ENCODE results near the gene ARMH3. TPM values are rescaled to one million over a fixed set of nuclear protein-coding genes. Genes with fewer than 3 reads are reported as not detected.

Gene ARMH3
- total RNA-seq, 1 donor from 2014 or later: 10.7 TPM

DNA sequence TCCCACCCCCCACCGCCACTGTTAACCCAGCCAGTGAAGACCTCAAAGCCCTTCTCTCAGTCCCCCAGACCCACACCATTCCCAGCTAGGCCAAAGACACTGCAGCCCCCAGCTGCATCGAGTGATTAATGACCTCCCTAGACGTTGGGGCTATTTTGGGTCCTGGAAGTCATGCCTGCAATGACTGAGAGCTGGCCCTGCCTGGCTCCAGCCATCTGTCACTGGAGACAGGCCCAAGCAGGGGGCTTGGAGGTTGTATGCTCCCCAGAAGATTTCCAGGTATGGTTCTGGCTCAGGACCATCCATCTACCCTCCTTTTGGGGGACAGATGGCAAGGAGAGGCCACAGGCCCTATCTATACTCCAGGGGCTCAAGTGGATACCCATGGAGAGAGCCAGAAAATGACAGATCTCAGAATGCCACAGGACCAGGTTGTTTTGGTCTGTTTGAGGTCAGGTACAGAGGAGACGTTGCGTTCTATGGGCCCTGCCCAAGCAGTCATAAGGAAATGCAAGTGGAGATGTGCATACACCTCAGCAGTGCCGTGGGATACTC, 217.5 kb downstream of the ARMH3 start:
- Histone ChIP-seq H3K27me3 (ENCODE audit: control insufficient read depth, insufficient read depth, low read length) (peaks cover 10% of the 10 kb centered on the region), H3K36me3 (ENCODE audit: control insufficient read depth, insufficient read depth, low read length) (no peaks in the 10 kb centered on the region), H3K4me3 (ENCODE audit: low read depth, low read length) (no peak overlapping the region)
- TF ChIP-seq, protein P1, sequence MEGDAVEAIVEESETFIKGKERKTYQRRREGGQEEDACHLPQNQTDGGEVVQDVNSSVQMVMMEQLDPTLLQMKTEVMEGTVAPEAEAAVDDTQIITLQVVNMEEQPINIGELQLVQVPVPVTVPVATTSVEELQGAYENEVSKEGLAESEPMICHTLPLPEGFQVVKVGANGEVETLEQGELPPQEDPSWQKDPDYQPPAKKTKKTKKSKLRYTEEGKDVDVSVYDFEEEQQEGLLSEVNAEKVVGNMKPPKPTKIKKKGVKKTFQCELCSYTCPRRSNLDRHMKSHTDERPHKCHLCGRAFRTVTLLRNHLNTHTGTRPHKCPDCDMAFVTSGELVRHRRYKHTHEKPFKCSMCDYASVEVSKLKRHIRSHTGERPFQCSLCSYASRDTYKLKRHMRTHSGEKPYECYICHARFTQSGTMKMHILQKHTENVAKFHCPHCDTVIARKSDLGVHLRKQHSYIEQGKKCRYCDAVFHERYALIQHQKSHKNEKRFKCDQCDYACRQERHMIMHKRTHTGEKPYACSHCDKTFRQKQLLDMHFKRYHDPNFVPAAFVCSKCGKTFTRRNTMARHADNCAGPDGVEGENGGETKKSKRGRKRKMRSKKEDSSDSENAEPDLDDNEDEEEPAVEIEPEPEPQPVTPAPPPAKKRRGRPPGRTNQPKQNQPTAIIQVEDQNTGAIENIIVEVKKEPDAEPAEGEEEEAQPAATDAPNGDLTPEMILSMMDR (IDR thresholded peaks at IDR 0.05; ENCODE audit: insufficient read depth, low read length, poor library complexity, severe bottlenecking): no peak
- no peak for DNase-seq (ENCODE audit: low read depth)

DNA sequence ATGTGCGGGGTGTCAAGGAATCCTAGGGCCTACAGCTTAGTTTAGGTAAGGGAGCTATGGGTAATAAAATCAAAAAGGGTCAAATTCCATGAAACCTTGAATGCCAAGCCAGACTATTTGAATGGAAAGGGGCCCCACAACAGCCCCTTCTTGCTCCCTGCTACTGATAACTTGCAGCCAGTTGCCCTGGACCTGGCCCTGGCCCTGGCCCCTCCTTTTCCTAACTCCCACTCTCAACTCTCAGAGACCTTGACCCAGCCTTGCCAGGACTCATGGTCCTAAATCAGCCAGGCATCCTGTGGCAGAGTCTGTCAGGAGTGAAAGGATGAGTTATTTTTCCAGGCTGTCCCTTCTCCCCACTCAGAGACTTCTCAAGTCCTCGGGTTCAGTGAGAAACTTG, 218.2 kb downstream of the ARMH3 start:
- no peak for DNase-seq (ENCODE audit: low read depth)
- TF ChIP-seq, protein P1 (IDR thresholded peaks at IDR 0.05; ENCODE audit: insufficient read depth, low read length, poor library complexity, severe bottlenecking): no peak
- H3K27me3 ChIP-seq (ENCODE audit: control insufficient read depth, insufficient read depth, low read length): peaks cover 4% of the 10 kb centered on the region
- no peak overlapping the region for H3K4me3 ChIP-seq (ENCODE audit: low read depth, low read length)
- H3K36me3 ChIP-seq (ENCODE audit: control insufficient read depth, insufficient read depth, low read length): no peaks in the 10 kb centered on the region

DNA sequence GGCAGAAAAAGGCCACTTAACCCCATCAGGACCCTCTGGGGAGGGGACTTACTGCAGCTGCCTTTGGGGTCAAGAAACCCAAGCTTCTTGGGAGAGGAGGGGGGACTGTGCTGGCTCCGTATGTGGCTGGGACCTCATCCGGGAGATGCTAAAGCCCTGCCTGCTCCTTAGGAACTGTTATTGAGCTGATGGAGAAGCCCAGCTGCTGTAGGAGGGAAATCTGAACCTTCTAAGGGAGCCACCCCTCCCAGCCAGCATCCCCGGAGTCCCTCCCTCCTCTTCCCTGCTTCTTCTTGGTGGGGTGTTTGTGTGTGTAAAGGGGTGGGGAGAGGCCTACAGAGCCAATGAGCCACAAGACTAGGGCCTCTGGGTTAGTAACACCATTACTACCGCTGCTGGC, 220.6 kb downstream of the ARMH3 start:
- Histone ChIP-seq H3K4me3 (ENCODE audit: low read depth, low read length) (no peak overlapping the region), H3K36me3 (ENCODE audit: control insufficient read depth, insufficient read depth, low read length) (no peaks in the 10 kb centered on the region), H3K27me3 (ENCODE audit: control insufficient read depth, insufficient read depth, low read length) (no peaks in the 10 kb centered on the region)
- TF ChIP-seq, protein P1 (IDR thresholded peaks at IDR 0.05; ENCODE audit: insufficient read depth, low read length, poor library complexity, severe bottlenecking): no peak
- DNase-seq (ENCODE audit: low read depth): no peak

DNA sequence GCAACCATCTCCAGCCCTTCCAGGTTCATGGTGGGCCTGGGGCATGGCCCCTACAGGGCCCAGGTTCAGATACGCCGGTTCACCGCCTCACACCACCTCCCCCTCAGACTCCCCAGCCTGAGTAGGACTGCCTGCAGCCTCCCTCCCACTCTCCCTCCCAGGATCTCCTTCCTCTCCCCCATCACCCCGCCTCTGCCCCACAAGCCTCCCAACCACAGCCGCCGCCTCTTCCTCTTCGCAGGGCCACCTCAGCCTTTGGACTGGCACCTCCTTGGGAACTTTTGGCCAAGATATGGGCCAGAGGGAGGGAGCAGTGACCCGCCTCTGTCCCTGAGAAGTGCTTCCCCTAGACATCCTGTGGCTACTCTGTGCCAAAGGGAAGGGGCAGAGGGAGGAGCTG, 221.6 kb downstream of the ARMH3 start:
- TF ChIP-seq, protein P1 (IDR thresholded peaks at IDR 0.05; ENCODE audit: insufficient read depth, low read length, poor library complexity, severe bottlenecking): no peak
- Histone ChIP-seq H3K4me3 (ENCODE audit: low read depth, low read length) (no peak overlapping the region), H3K36me3 (ENCODE audit: control insufficient read depth, insufficient read depth, low read length) (no peaks in the 10 kb centered on the region), H3K27me3 (ENCODE audit: control insufficient read depth, insufficient read depth, low read length) (no peaks in the 10 kb centered on the region)
- no peak for DNase-seq (ENCODE audit: low read depth)

DNA sequence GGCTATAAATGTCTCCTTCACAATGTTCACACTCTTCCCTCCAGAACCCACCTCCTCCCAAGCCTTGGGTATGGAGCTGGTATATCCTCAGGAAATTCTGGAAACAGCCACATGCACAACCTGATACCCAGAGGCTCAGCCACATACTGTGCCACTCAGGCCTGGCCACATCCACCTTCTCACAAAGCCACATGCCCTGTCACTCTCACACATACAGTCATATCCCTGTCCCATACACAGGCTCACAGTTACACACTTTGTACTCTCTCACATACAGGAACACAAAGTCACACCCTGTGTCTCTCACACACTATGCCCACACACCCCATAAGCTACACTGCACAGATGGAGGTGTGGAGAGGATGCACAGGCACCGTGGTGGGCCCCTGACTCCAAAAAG, 222.5 kb downstream of the ARMH3 start:
- no peak for DNase-seq (ENCODE audit: low read depth)
- Histone ChIP-seq H3K27me3 (ENCODE audit: control insufficient read depth, insufficient read depth, low read length) (no peaks in the 10 kb centered on the region), H3K36me3 (ENCODE audit: control insufficient read depth, insufficient read depth, low read length) (no peaks in the 10 kb centered on the region), H3K4me3 (ENCODE audit: low read depth, low read length) (no peak overlapping the region)
- TF ChIP-seq, protein P1 (IDR thresholded peaks at IDR 0.05; ENCODE audit: insufficient read depth, low read length, poor library complexity, severe bottlenecking): no peak

DNA sequence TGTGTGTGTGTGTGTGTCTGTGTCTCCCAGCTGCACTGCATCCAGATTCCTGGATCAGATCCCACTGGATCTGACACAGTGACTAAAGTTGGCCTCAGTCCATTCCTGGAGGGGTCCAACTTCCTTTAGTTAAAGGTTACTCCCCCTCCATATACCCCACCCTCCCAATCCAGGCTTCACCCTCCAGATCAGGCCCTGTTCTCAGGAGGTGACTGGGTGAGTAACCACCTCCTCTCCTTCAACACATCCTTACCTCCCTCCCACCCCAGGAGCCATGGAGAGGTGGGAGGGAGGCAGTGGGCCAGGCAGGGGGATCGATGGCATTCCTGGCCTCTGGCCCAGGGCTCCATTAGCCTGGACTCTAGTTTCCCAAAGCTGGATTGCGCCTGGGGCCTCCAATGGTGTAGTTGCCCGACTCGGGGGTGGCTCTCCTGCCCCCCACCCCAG, 223.6 kb downstream of the ARMH3 start:
- DNase-seq (ENCODE audit: low read depth): no peak

More for the DNA sequence above, 223.6 kb downstream of the ARMH3 start:
- Histone ChIP-seq H3K36me3 (ENCODE audit: control insufficient read depth, insufficient read depth, low read length) (no peaks in the 10 kb centered on the region), H3K27me3 (ENCODE audit: control insufficient read depth, insufficient read depth, low read length) (no peaks in the 10 kb centered on the region), H3K4me3 (ENCODE audit: low read depth, low read length) (no peak overlapping the region)
- TF ChIP-seq, protein P1 (IDR thresholded peaks at IDR 0.05; ENCODE audit: insufficient read depth, low read length, poor library complexity, severe bottlenecking): no peak

All from kidney epithelial cell (primary cell).